H1 (cell line): ENCODE data around the gene SFMBT2. TPM values are rescaled to one million over a fixed set of nuclear protein-coding genes. Genes with fewer than 3 reads are reported as not detected.

ENCODE experiments used
- CTCF ChIA-PET: fragments of 300-600 bp; sonication (Branson Sonifier 250); formaldehyde crosslinking; loops from one replicate; lab custom pipeline; 2021; ENCODE audit not compliant: partially characterized antibody; lab: Charles Lee
- POLR2A ChIA-PET: fragments of 300-600 bp; sonication (Branson Sonifier 250); formaldehyde crosslinking; loops from one replicate; lab custom pipeline; 2021; ENCODE audit warnings: inconsistent platforms; ENCODE audit not compliant: partially characterized antibody; lab: Charles Lee
- DNase-seq, 2 experiments: peaks; one replicate each; pipeline versions ENCODE4 v3.0.0 to v3.0.0-alpha.2; 2010 to 2022; ENCODE audit warnings: low spot score in 2 of 2, low read depth in 1 of 2, mixed read lengths in 1 of 2
- FAIRE-seq: peaks from 2 replicates; lab custom pipeline; 2011; peaks lifted over from hg19 to GRCh38; lab: Jason Lieb, UNC
- H2AFZ ChIP-seq: 2 replicates; pipeline ENCODE4 v1.8.1; 2012; ENCODE audit warnings: low read length, inconsistent platforms
- H2AK5ac ChIP-seq: 2 replicates; pipeline ENCODE4 v1.6.1; 2013; ENCODE audit warnings: low read depth, low read length
- H2BK120ac ChIP-seq: replicated peaks from 2 replicates; pipeline ENCODE3; 2013; ENCODE audit warnings: low read depth, low read length, inconsistent platforms
- H2BK12ac ChIP-seq: 2 replicates; pipeline ENCODE4 v1.6.1; 2013; ENCODE audit warnings: low read depth, low read length
- H2BK15ac ChIP-seq: 2 replicates; pipeline ENCODE4 v1.6.1; 2013; ENCODE audit warnings: low read length
- H2BK20ac ChIP-seq: 2 replicates; pipeline ENCODE4 v1.6.1; 2013; ENCODE audit warnings: low read length
- H2BK5ac ChIP-seq: 2 replicates; pipeline ENCODE4 v1.6.1; 2013; ENCODE audit warnings: low read depth, low read length
- H3K14ac ChIP-seq: 2 replicates; pipeline ENCODE4 v1.6.1; 2013; ENCODE audit warnings: inconsistent platforms; ENCODE audit not compliant: insufficient read length
- H3K18ac ChIP-seq: 2 replicates; pipeline ENCODE4 v1.6.1; 2013; ENCODE audit warnings: low read length; ENCODE audit errors: extremely low read depth
- H3K23ac ChIP-seq: 2 replicates; pipeline ENCODE4 v1.6.1; 2013; ENCODE audit warnings: inconsistent platforms; ENCODE audit not compliant: insufficient read length
- H3K23me2 ChIP-seq: 2 replicates; pipeline ENCODE4 v1.6.1; 2013; ENCODE audit warnings: low read depth, low read length
- H3K27ac ChIP-seq: 2 replicates; pipeline ENCODE4 v1.6.1; 2011; ENCODE audit warnings: low read depth, low read length, inconsistent platforms
- H3K27me3 ChIP-seq, 4 experiments: replicated peaks in 1 of 4; 1 replicate in 1 of 4; 2 replicates in 3 of 4; pipeline versions ENCODE4 v1.6.1 to v1.8.1; 2011 to 2013; ENCODE audit warnings: low read length in 3 of 4, mild to moderate bottlenecking in 3 of 4, inconsistent platforms in 2 of 4, mixed read lengths in 2 of 4, moderate library complexity in 1 of 4; ENCODE audit not compliant: control insufficient read depth in 3 of 4, insufficient read depth in 3 of 4; ENCODE audit errors: extremely low read depth in 1 of 4
- H3K36me3 ChIP-seq, 4 experiments: 2 replicates each; pipeline versions ENCODE4 v1.6.1 to v1.8.1; 2011 to 2013; ENCODE audit warnings: mild to moderate bottlenecking in 4 of 4, low read length in 3 of 4, moderate library complexity in 2 of 4, control low read depth in 1 of 4, inconsistent platforms in 1 of 4; ENCODE audit not compliant: insufficient read depth in 4 of 4, control insufficient read depth in 2 of 4
- H3K4ac ChIP-seq: replicated peaks from 2 replicates; pipeline ENCODE3; 2013; ENCODE audit warnings: low read length, low read depth, mixed read lengths, inconsistent platforms; ENCODE audit not compliant: insufficient read length
- H3K4me1 ChIP-seq, 4 experiments: replicated peaks in 1 of 4; 1 replicate in 1 of 4; 2 replicates in 3 of 4; pipeline versions ENCODE4 v1.6.1 to v1.8.1; 2011 to 2013; ENCODE audit warnings: low read length in 3 of 4, inconsistent platforms in 2 of 4, mixed read lengths in 1 of 4; ENCODE audit not compliant: insufficient read depth in 4 of 4, control insufficient read depth in 3 of 4
- H3K4me2 ChIP-seq, 2 experiments: 2 replicates each; pipeline versions ENCODE4 v1.6.1 to v1.8.1; 2011 to 2013; ENCODE audit warnings: low read depth in 2 of 2, low read length in 2 of 2, control low read depth in 1 of 2, inconsistent platforms in 1 of 2, mild to moderate bottlenecking in 1 of 2; ENCODE audit not compliant: insufficient read depth in 1 of 2
- H3K4me3 ChIP-seq, 4 experiments: fragments of 200-600, 300-600 bp in 1 of 4; sonication (generic), shearing (Covaris generic), sonication (Bioruptor Twin) in 1 of 4; 2 replicates each; pipeline versions ENCODE4 v1.5.1 to v1.8.1; 2011 to 2016; ENCODE audit warnings: low read length in 4 of 4, low read depth in 3 of 4, control low read depth in 2 of 4, inconsistent platforms in 2 of 4, mild to moderate bottlenecking in 2 of 4, mixed read lengths in 1 of 4, moderate library complexity in 1 of 4; ENCODE audit not compliant: insufficient read depth in 2 of 4; ENCODE audit errors: extremely low read depth in 1 of 4
- H3K56ac ChIP-seq: replicated peaks from 2 replicates; pipeline ENCODE3; 2013; ENCODE audit warnings: low read depth, mild to moderate bottlenecking, mixed read lengths, low read length, inconsistent platforms; ENCODE audit not compliant: insufficient read length
- H3K79me1 ChIP-seq: 2 replicates; pipeline ENCODE4 v1.6.1; 2013; ENCODE audit warnings: low read depth, low read length, control low read depth
- H3K79me2 ChIP-seq, 2 experiments: 2 replicates each; pipeline versions ENCODE4 v1.6.1 to v1.8.1; 2012 to 2013; ENCODE audit warnings: low read length in 2 of 2, mild to moderate bottlenecking in 2 of 2, inconsistent platforms in 1 of 2; ENCODE audit not compliant: insufficient read depth in 2 of 2, control insufficient read depth in 1 of 2
- H3K9ac ChIP-seq, 4 experiments: replicated peaks in 1 of 4; 1 replicate in 1 of 4; 2 replicates in 3 of 4; pipeline versions ENCODE4 v1.6.1 to v1.8.1; 2011 to 2013; ENCODE audit warnings: low read depth in 3 of 4, low read length in 3 of 4, control low read depth in 2 of 4, mild to moderate bottlenecking in 2 of 4, moderate library complexity in 2 of 4, inconsistent platforms in 1 of 4; ENCODE audit errors: extremely low read depth in 1 of 4
- H3K9me3 ChIP-seq, 2 experiments: 2 replicates each; pipeline versions ENCODE4 v1.6.1 to v1.8.1; 2012 to 2013; ENCODE audit warnings: mild to moderate bottlenecking in 2 of 2, moderate library complexity in 2 of 2, control low read depth in 1 of 2, inconsistent platforms in 1 of 2, low read depth in 1 of 2, low read length in 1 of 2, mixed read lengths in 1 of 2; ENCODE audit not compliant: insufficient read depth in 2 of 2
- H4K20me1 ChIP-seq, 2 experiments: replicated peaks in 1 of 2; 2 replicates each; pipeline versions ENCODE3 to v1.8.1; 2011 to 2013; ENCODE audit warnings: inconsistent platforms in 2 of 2, low read length in 2 of 2, mild to moderate bottlenecking in 1 of 2; ENCODE audit not compliant: insufficient read depth in 2 of 2, control insufficient read depth in 1 of 2
- H4K5ac ChIP-seq: 2 replicates; pipeline ENCODE4 v1.6.1; 2013; ENCODE audit warnings: low read length, low read depth, mixed read lengths, inconsistent platforms; ENCODE audit not compliant: insufficient read length
- H4K8ac ChIP-seq: 2 replicates; pipeline ENCODE4 v1.8.0; 2013; ENCODE audit warnings: mild to moderate bottlenecking, moderate library complexity, low read length, inconsistent platforms; ENCODE audit not compliant: insufficient read depth; ENCODE audit errors: extremely low read depth
- H4K91ac ChIP-seq: replicated peaks from 2 replicates; pipeline ENCODE3; 2013; ENCODE audit warnings: low read length, mixed read lengths, inconsistent platforms; ENCODE audit not compliant: insufficient read length
- ASH2L ChIP-seq: fragments of 200-600, 300-600 bp; sonication (generic); IDR thresholded peaks from one replicate; pipeline ENCODE4 v1.7.1; 2017; ENCODE audit warnings: low read length
- CHD2 ChIP-seq: IDR thresholded peaks from 2 replicates; pipeline ENCODE4 v1.6.1; 2012; ENCODE audit warnings: low read length, improper control_type of control experiment
- CREB1 ChIP-seq: IDR thresholded peaks from 2 replicates; pipeline ENCODE4 v1.6.1; 2012; ENCODE audit warnings: inconsistent platforms
- FOSL1 ChIP-seq: IDR thresholded peaks from 2 replicates; pipeline ENCODE4 v1.6.1; 2011; ENCODE audit warnings: mild to moderate bottlenecking, low read depth, low read length, moderate library complexity; ENCODE audit not compliant: insufficient read depth
- POLR2A ChIP-seq, 2 experiments: IDR thresholded peaks; 1 replicate in 1 of 2; 2 replicates in 1 of 2; pipeline ENCODE4 v1.6.1; 2011; ENCODE audit warnings: low read depth in 2 of 2, low read length in 2 of 2, mild to moderate bottlenecking in 2 of 2; ENCODE audit errors: control extremely low read depth in 1 of 2
- RAD21 ChIP-seq, 2 experiments: IDR thresholded peaks in 1 of 2; conservative IDR thresholded peaks in 1 of 2; 2 replicates each; pipeline ENCODE4 v1.6.1; 2011; ENCODE audit warnings: low read depth in 2 of 2, low read length in 2 of 2, improper control_type of control experiment in 1 of 2, inconsistent platforms in 1 of 2, mild to moderate bottlenecking in 1 of 2, moderate library complexity in 1 of 2
- RBBP5 ChIP-seq: IDR thresholded peaks from 2 replicates; pipeline ENCODE4 v1.7.1; 2012; ENCODE audit warnings: low read depth, mild to moderate bottlenecking, inconsistent platforms, low read length, moderate library complexity, borderline replicate concordance
- RFX5 ChIP-seq: IDR thresholded peaks from 2 replicates; pipeline ENCODE4 v1.6.1; 2011; ENCODE audit warnings: low read depth, low read length, improper control_type of control experiment, borderline replicate concordance
- RNF2 ChIP-seq: fragments of 200-900, 300-1000 bp; sonication (generic); IDR thresholded peaks from 2 replicates; pipeline ENCODE4 v1.7.1; 2016; ENCODE audit warnings: borderline replicate concordance, low read depth, mild to moderate bottlenecking, antibody characterized with exemption, low read length; ENCODE audit not compliant: poor library complexity, severe bottlenecking; ENCODE audit errors: missing control alignments
- SRF ChIP-seq: IDR thresholded peaks from 2 replicates; pipeline ENCODE4 v1.6.1; 2011; ENCODE audit warnings: mild to moderate bottlenecking, low read depth, low read length, moderate library complexity
- WGBS, 2 experiments: shearing (Covaris generic) in 1 of 2; methylation state at CpG; one replicate each; pipeline versions ENCODE4 v1.1.6 to v1.1.7; 2013 to 2015; ENCODE audit warnings: low lambda C conversion rate in 2 of 2, mixed read lengths in 2 of 2, inconsistent platforms in 1 of 2, low coverage in 1 of 2, missing lambda C conversion rate in 1 of 2; ENCODE audit not compliant: insufficient replicate concordance in 2 of 2, insufficient coverage in 1 of 2, insufficient read length in 1 of 2; ENCODE audit errors: extremely low coverage in 1 of 2, missing lambda C conversion rate in 1 of 2; 5-methylcytosine and 5-hydroxymethylcytosine counted together
- polyA plus RNA-seq, 7 experiments: library from polyadenylated mRNA; depleted of rRNA in 3 of 7; stranded (reverse) in 5 of 7; unstranded in 2 of 7; fragments of >200 nt in 5 of 7; fragments of 200-250 nt in 2 of 7; gene quantifications; 1 replicate in 5 of 7; 2 replicates in 1 of 7; 4 replicates in 1 of 7; pipeline versions ENCODE4 v1.2.1 to v1.2.3, GENCODE V29; 2011 to 2013; ENCODE audit warnings: missing spikeins in 2 of 7, mixed read lengths in 2 of 7
- total RNA-seq: library from RNA; stranded (reverse); fragmentation: NEBNext Ultra II Directional; extraction: Animal tissue kit (Norgen Biotek cat#: 25700); gene quantifications from 2 replicates; pipeline ENCODE4 v1.2.1, GENCODE V29; 2021
- TF ChIP-seq, protein P1 (sequence below), 3 experiments: IDR thresholded peaks; 1 replicate in 2 of 3; 2 replicates in 1 of 3; pipeline versions ENCODE4 v1.5.1 to v1.6.1; 2011; ENCODE audit warnings: low read length in 3 of 3, mild to moderate bottlenecking in 3 of 3, inconsistent platforms in 2 of 3, low read depth in 1 of 3, moderate library complexity in 1 of 3; ENCODE audit not compliant: insufficient read depth in 1 of 3; ENCODE audit errors: control extremely low read depth in 1 of 3

SFMBT2 gene
- total and polyA plus RNA-seq, 2 of the 8 experiments (the other 6 are each of a cell fraction or from before 2014, with no cell fraction given), result 2.9 to 11.0 TPM

DNA sequence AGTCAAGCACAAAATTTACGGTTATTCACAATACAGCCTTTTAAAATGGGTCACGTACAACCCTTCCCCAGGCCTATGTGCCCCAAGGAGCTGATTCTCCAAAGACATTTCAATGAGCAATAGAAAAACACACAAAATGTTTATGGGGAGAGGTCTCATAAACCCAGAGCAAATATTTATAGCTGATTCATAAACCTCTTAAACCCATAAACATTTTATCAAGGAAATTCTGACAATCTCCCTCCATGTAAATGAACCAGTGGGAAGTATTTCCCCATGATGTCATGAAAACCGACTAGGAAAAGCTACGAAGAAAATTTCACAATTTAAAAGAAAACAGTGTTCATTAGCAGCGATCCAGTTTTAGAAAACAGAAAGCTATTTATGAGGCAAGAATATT lies 36.0 kb downstream of the SFMBT2 start:
- H2AK5ac ChIP-seq, result no peak overlapping the region
- no peak overlapping the region for H3K23ac ChIP-seq
- no peak overlapping the region for H3K27ac ChIP-seq
- H2BK5ac ChIP-seq, result no peak overlapping the region
- H3K4me1 ChIP-seq, result no peaks in the 10 kb centered on the region
- H2BK15ac ChIP-seq, result no peak overlapping the region
- no peak overlapping the region for H3K4ac ChIP-seq
- no peak overlapping the region for H4K5ac ChIP-seq
- H3K23me2 ChIP-seq, result peaks cover 5% of the 10 kb centered on the region; the same call in 1 of the 2 replicates
- H3K14ac ChIP-seq, result no peak overlapping the region
- no peak overlapping the region for H3K4me3 ChIP-seq
- ChIA-PET POLR2A (no interaction called here), CTCF (interaction anchor here (1.9 kb wide), 1 partner anchor 10 kb away, joined by 6 read pairs; no protein-coding TSS in a partner anchor)
- H3K36me3 ChIP-seq, result peaks cover 0 to 21% (median 11%) of the 10 kb centered on the region in 4 experiments; a peak in 4 of 8 replicates
- FAIRE-seq, result no peak
- H3K18ac ChIP-seq, result no peak overlapping the region
- H3K56ac ChIP-seq, result no peak overlapping the region
- no peak overlapping the region for H2BK120ac ChIP-seq
- no peak overlapping the region for H4K8ac ChIP-seq
- no peak overlapping the region for H3K4me2 ChIP-seq
- H4K20me1 ChIP-seq, result no peaks in the 10 kb centered on the region
- DNase-seq, result no peak
- peaks cover 2% of the 10 kb centered on the region for H3K79me1 ChIP-seq
- H3K27me3 ChIP-seq, result no peaks in the 10 kb centered on the region
- H2BK20ac ChIP-seq, result no peak overlapping the region
- no peak overlapping the region for H2BK12ac ChIP-seq
- no peak overlapping the region for H3K9ac ChIP-seq
- H2AFZ ChIP-seq, result no peak overlapping the region
- H4K91ac ChIP-seq, result no peak overlapping the region
- no peaks in the 10 kb centered on the region for H3K79me2 ChIP-seq
- 92% methylated on average over 5 of the region's 5 CpGs; no CpG with 5 or more reads in 1 of the 2 experiments for WGBS, 2 experiments
- peaks cover 0 to 4% of the 10 kb centered on the region in 2 experiments; a peak in 1 of 4 replicates for H3K9me3 ChIP-seq
- TF ChIP-seq RNF2, result no peak
- TF ChIP-seq, protein P1, sequence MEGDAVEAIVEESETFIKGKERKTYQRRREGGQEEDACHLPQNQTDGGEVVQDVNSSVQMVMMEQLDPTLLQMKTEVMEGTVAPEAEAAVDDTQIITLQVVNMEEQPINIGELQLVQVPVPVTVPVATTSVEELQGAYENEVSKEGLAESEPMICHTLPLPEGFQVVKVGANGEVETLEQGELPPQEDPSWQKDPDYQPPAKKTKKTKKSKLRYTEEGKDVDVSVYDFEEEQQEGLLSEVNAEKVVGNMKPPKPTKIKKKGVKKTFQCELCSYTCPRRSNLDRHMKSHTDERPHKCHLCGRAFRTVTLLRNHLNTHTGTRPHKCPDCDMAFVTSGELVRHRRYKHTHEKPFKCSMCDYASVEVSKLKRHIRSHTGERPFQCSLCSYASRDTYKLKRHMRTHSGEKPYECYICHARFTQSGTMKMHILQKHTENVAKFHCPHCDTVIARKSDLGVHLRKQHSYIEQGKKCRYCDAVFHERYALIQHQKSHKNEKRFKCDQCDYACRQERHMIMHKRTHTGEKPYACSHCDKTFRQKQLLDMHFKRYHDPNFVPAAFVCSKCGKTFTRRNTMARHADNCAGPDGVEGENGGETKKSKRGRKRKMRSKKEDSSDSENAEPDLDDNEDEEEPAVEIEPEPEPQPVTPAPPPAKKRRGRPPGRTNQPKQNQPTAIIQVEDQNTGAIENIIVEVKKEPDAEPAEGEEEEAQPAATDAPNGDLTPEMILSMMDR (IDR thresholded peaks at IDR 0.05; ENCODE audit: control extremely low read depth in 1 of 3, insufficient read depth in 1 of 3, low read depth in 1 of 3, low read length in 3 of 3), result no peak
- TF ChIP-seq RFX5, result no peak
- no peak for TF ChIP-seq ASH2L
- no peak for TF ChIP-seq FOSL1
- TF ChIP-seq RBBP5, result no peak
- TF ChIP-seq CREB1, result no peak
- TF ChIP-seq RAD21 (IDR thresholded peaks at IDR 0.05 in 1 of 2, conservative IDR thresholded peaks at IDR 0.05 in 1 of 2; ENCODE audit: low read depth in 2 of 2, low read length in 2 of 2), result no peak
- TF ChIP-seq POLR2A (IDR thresholded peaks at IDR 0.05; ENCODE audit: control extremely low read depth in 1 of 2, low read depth in 2 of 2, low read length in 2 of 2), result no peak
- no peak for TF ChIP-seq CHD2
- no peak for TF ChIP-seq SRF
